Psoas muscle (tissue), 8 donors: ENCODE measurements around the gene UPF2. TPM values are rescaled to one million over a fixed set of nuclear protein-coding genes. Genes with fewer than 3 reads are reported as not detected.
A peak's percentile ranks its signal among the peaks of the same experiment; 100 is the strongest.
"Not testable (repeated sequence)": the region's sequence is repeated elsewhere in the genome, so short reads cannot be mapped to it uniquely, and the experiment has no call there.

ENCODE experiments used
- ATAC-seq, 4 donors: fragments of 200-7000 bp; cut with Tn5 transposase; one replicate each; pipeline ENCODE4 v1.9.1; 2020; ENCODE audit warnings: moderate library complexity in 3 of 4, mild to moderate bottlenecking in 2 of 4
- DNase-seq, 2 donors: peaks; one replicate each; pipeline ENCODE4 v3.0.0-alpha.2; 2020
- H3K27ac ChIP-seq: fragments of 200-600 bp; one replicate; pipeline ENCODE4 v1.8.0; 2022
- H3K27me3 ChIP-seq, 3 donors: fragments of 200-600 bp in 1 of 3; one replicate each; pipeline versions ENCODE4 v1.6.1 to v1.8.0; 2013 to 2022; ENCODE audit warnings: low read length in 2 of 3, mild to moderate bottlenecking in 2 of 3, moderate library complexity in 1 of 3; ENCODE audit not compliant: insufficient read depth in 3 of 3
- H3K36me3 ChIP-seq, 2 donors: fragments of 200-600 bp in 1 of 2; one replicate each; pipeline versions ENCODE4 v1.6.1 to v1.8.0; 2013 to 2022; ENCODE audit warnings: low read depth in 1 of 2, mild to moderate bottlenecking in 1 of 2, moderate library complexity in 1 of 2; ENCODE audit not compliant: insufficient read depth in 1 of 2
- H3K4me1 ChIP-seq: fragments of 200-600 bp; one replicate; pipeline ENCODE4 v1.8.0; 2022
- H3K4me3 ChIP-seq: fragments of 200-600 bp; one replicate; pipeline ENCODE4 v1.8.0; 2022; ENCODE audit warnings: mild to moderate bottlenecking
- H3K9me3 ChIP-seq: fragments of 200-600 bp; one replicate; pipeline ENCODE4 v1.8.0; 2022
- CTCF ChIP-seq: fragments of 200-600 bp; IDR thresholded peaks from one replicate; pipeline ENCODE4 v1.8.0; 2022; ENCODE audit warnings: antibody characterized with exemption
- WGBS, 3 donors: extraction: QIAGEN DNeasy Blood & Tissue Kit; methylation state at CpG; one replicate each; pipeline versions ENCODE4 v1.1.6 to v1.1.7; 2013; 5-methylcytosine and 5-hydroxymethylcytosine counted together
- intact Hi-C, 2 donors: fragments of 100-400 bp; cut with DNase I; formaldehyde crosslinking; loops; one replicate each; pipeline versions ENCODE4 v1.11.0 to v1.14.2; 2022
- polyA plus RNA-seq, 3 donors: library from polyadenylated mRNA; stranded (reverse); fragments of 200-250 nt; gene quantifications; one replicate each; pipeline ENCODE4 v1.2.3, GENCODE V29; 2013
- total RNA-seq, 4 donors: library from RNA; stranded (reverse); fragmentation: NEBNext Ultra II Directional in 2 of 4; extraction: Animal tissue kit (Norgen Biotek cat#: 25700) in 2 of 4; gene quantifications; one replicate each; pipeline versions ENCODE4 v1.2.1 to v1.2.4, GENCODE V29; 2021 to 2023
- donor health status: healthy with polysubstance abuse.
- donor health status: DM: no; HTN: no; CAD: no; lungs with moderate emphysema.
- donor health status: Bipolar disorder and iron deficiency.
- donor health status: healthy.
- donor health status: DM: yes; HTN: yes; CAD: no.
- donor health status: DM: no; HTN: no; CAD: no.
- donor health status: DM: no; HTN: no; CAD: no.
- donor health status: DM: yes; HTN: yes; CAD: no.

The UPF2 gene
- total and polyA plus RNA-seq, 7 donors, result 12.7 to 35.1 (median 23.6) TPM

- Histone ChIP-seq H3K4me3 (no peak overlapping the region), H3K9me3 (no peaks in the 10 kb centered on the region), H3K27me3 (no peaks in the 10 kb centered on the region), H3K36me3 (no peaks in the 10 kb centered on the region), H3K4me1 (no peaks in the 10 kb centered on the region), H3K27ac (no peak overlapping the region)
- ATAC-seq (no peak), DNase-seq (no peak)
- intact Hi-C loops, result no loop called here
- no peak for TF ChIP-seq CTCF
- WGBS, 3 donors, result 94 to 95% (median 95%) methylated on average over 22 of the region's 22 CpGs
Measured at GRCh38 chr10:11891776-11892486, 150.7 kb downstream of the UPF2 start.

GRCh38 chr10:11889263-11889662, 153.3 kb downstream of the UPF2 start:
- H3K36me3 ChIP-seq, H3K4me1 ChIP-seq, DNase-seq, H3K27ac ChIP-seq, H3K4me3 ChIP-seq, intact Hi-C loops, H3K9me3 ChIP-seq, ATAC-seq, H3K27me3 ChIP-seq: not testable (repeated sequence)
- 80 to 85% (median 85%) methylated on average over 8 of the region's 8 CpGs for WGBS, 3 donors

GRCh38 chr10:11887381-11888227, 155.0 kb downstream of the UPF2 start:
- 74 to 83% (median 76%) methylated on average over 16 of the region's 16 CpGs for WGBS, 3 donors
- intact Hi-C loops, result no loop called here
- H3K4me1 ChIP-seq, result no peaks in the 10 kb centered on the region
- no peak for TF ChIP-seq CTCF
- H3K9me3 ChIP-seq, result no peaks in the 10 kb centered on the region
- DNase-seq, result no peak
- no peak overlapping the region for H3K4me3 ChIP-seq
- H3K36me3 ChIP-seq, result no peaks in the 10 kb centered on the region
- no peak for ATAC-seq
- H3K27me3 ChIP-seq, result no peaks in the 10 kb centered on the region
- no peak overlapping the region for H3K27ac ChIP-seq

GRCh38 chr10:11886851-11887250, 155.8 kb downstream of the UPF2 start:
- no peaks in the 10 kb centered on the region for H3K9me3 ChIP-seq
- no peak for DNase-seq
- no peak overlapping the region for H3K27ac ChIP-seq
- TF ChIP-seq CTCF, result no peak
- intact Hi-C loops, result no loop called here
- no peak for ATAC-seq
- WGBS, 3 donors, result 78 to 83% (median 78%) methylated on average over 12 of the region's 12 CpGs
- no peaks in the 10 kb centered on the region for H3K4me1 ChIP-seq
- no peaks in the 10 kb centered on the region for H3K36me3 ChIP-seq
- H3K4me3 ChIP-seq, result no peak overlapping the region
- H3K27me3 ChIP-seq, result no peaks in the 10 kb centered on the region

GRCh38 chr10:11886138-11886474, 156.5 kb downstream of the UPF2 start:
- peak in 1 of 4 donors; percentile 26 for ATAC-seq
- TF ChIP-seq CTCF, result no peak

More at GRCh38 chr10:11886138-11886474, 156.5 kb downstream of the UPF2 start:
- intact Hi-C loops, result no loop called here
- Histone ChIP-seq H3K9me3 (no peaks in the 10 kb centered on the region), H3K36me3 (no peaks in the 10 kb centered on the region), H3K27ac (no peak overlapping the region), H3K4me1 (no peaks in the 10 kb centered on the region), H3K27me3 (no peaks in the 10 kb centered on the region), H3K4me3 (no peak overlapping the region)
- 19 to 40% (median 32%) methylated on average over 6 of the region's 6 CpGs for WGBS, 3 donors
- DNase-seq, result no peak
